ENCODE measurements around the gene CCNF. TPM values are rescaled to one million over a fixed set of nuclear protein-coding genes. Genes with fewer than 3 reads are reported as not detected.

CCNF gene
- polyA plus RNA-seq, 3 donors: 1.0 to 1.4 (median 1.4) TPM

DNA sequence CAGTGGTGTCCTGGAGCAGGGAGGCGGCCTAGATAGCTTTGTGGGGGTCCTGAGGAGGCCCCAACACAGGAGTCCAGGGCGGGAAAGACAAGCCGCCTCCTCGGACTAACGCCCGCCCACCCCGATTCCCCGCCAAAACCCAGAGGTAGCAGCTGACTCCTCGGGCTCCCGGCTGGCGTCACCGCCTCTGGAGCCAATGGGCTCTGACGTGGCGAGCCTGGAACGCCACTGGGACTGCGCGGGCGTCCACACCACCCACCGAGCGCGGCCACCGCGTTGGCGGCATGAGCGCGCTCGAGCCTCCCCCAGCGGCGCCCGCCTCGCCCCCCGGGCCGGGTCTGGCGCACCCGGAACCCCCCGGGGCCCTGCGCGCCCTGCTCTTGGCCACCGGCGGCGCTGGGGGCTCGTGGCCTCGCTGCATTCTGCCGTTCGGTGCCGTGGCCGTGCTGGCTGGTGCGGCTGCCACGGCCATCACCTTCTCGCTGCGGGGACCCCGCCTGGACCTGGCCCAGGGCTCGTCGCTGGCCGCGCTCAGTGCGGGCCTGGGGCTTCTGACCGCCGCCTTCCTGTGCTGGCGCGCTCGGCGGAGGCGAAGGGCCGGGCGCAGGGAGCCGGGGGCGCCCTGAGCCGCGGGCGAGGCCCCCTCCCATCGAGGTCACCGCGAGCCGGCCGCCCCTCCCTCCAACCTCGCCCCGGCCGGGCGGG is 38.4 kb downstream of the CCNF start:
- no peak overlapping the region for H3K27ac ChIP-seq (ENCODE audit: low read depth, low read length)

DNA sequence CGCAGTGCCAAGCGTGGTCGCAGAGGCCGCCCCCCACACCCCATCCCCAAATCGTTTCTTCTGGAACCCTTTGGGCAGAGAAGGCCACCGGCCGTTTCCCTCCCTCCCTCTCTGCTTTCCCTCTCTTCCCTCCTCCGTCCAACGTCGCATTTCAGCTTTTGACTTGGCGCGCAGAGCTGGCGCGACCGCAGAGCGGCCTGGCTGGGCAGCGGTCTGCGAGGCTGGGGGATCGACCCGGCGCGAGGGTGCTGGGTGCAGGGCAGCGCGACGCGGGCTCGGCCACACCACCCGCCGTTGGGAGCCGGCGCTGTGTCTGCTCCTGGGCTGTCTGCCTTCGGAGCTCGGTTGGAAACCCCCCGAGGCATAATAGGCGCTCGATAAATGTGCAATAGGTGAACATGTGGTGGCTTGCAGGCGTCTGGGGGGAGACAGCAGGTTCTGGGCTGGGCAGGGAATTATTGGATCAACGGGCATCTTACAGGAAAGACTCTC is 39.0 kb downstream of the CCNF start:
- WGBS, 3 donors: 0 to 3% (median 1%) methylated on average over 34 to 38 of the region's 38 CpGs
- H3K27ac ChIP-seq (ENCODE audit: low read depth, low read length): no peak overlapping the region

More for the DNA sequence above, 38.4 kb downstream of the CCNF start:
- WGBS, 3 donors: 1% methylated on average over 65 to 80 of the region's 80 CpGs

DNA sequence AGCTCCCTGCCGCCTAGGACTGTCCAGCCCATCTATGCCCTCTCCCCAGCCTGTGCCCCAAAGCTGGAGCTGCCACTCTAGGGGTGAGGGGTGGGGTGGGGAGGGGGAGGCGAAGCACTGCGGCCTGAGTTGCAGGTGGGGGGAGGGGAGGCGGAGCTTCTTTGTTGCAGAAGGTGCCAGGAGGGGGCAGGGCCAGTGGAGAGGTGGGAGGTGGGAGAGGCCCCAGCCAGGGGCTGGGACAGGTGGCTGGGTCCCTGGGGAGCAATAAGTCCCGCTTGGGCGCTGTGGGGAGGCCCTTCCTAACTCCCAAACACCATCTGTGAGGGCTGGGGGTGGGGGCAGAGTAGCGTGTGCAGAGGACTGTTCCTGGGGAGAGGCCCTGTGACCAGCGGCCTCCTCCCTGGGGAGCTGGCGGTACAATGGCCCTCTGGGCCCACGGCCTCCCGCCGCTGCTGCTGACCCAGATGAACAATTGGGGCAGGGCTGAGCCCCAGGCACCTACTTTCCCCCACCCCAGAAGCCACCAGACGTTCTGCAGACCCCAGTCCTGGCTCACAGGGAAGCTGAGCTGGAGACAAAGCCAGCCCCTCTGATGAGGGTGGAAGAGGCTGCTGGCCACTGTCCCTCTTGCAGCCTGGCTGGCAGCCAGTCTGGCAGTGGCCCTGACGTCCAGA is 39.6 kb downstream of the CCNF start:
- no peak overlapping the region for H3K27ac ChIP-seq (ENCODE audit: low read depth, low read length)
- WGBS, 3 donors: 10 to 32% (median 23%) methylated on average over 13 to 14 of the region's 14 CpGs

DNA sequence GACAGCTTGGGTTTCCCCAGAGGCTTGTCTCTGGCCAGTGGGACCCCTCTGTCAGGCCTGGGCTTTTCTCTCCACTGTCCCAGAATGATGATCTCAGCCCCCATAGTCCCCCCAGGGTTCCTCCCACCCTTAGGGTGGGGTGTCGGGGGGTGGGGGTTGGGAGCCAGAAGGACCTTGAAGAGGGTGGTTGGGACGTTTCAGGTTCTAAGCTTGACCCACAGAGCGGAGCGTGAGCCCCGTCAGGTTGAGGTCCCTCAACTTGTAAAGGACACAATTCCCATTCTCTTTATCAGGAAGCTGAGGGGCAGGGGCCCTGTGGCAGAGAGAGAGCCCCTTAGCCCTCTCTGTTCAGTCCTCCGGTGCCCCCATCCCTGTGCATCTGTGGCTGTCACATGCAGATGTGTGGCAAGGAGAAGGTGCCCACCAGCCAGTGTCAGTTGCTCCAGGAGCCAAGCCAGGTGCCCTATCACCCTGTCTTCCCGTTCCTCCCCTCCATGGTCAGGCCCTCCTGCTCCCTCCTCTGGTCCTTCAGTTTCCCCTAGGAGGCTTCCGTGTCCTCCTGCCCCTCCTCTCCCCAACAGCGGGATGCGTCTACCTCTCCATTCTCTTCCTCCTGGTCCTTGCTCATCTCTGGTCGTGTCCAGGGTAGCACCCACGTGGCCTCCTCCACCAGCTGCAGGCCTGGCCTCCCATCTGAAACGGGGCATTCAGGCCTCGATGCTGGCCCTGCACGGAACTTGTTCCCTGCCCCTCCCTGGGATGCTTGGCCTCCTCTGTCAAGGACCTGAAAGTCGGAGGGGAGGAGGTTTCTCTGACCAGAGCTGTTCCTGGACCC is 40.4 kb downstream of the CCNF start:
- 42 to 65% (median 56%) methylated on average over 16 of the region's 16 CpGs for WGBS, 3 donors
- no peak overlapping the region for H3K27ac ChIP-seq (ENCODE audit: low read depth, low read length)

DNA sequence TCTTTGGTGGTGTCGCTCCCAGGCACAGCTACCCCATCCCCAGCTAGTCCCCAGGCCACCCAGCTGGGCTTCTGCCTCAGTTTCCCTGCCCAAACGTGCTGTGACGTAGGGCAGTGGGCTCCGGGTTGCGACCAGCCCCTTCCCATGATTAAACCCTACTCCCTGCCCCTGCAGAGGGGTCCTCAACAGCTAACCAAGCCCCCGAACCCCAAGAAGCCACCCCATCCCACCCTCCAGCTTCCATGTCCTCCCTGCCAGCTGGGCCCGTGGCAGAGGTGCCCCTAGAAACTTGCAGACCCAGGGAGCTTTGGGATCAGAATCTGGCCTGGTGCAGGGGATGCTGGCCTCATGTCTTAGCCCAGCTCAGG is 41.0 kb downstream of the CCNF start:
- WGBS, 3 donors: 77 to 84% (median 81%) methylated on average over 7 of the region's 7 CpGs
- H3K27ac ChIP-seq (ENCODE audit: low read depth, low read length): no peak overlapping the region

DNA sequence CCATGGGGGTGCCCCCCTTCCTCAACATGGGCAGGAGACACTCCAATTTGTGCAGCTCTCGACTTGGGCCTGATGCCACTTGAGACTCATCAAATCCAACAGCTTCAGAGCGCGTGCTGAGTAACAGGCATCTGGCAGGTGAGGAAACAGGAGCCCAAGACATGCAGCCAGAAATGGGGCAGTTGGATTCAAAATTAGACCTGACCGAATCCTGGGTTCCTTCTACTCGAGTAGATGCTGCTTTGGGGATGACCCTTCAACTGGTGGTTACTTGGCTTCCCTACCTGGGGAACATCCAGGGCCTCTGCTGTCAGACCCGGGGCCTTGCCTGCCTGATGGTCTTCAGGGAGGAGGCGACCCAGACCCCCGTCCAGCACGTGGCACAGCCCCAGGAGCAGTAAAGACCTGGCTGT is 41.4 kb downstream of the CCNF start:
- H3K27ac ChIP-seq (ENCODE audit: low read depth, low read length): no peak overlapping the region
- WGBS, 3 donors: 32 to 51% (median 34%) methylated on average over 9 of the region's 9 CpGs

DNA sequence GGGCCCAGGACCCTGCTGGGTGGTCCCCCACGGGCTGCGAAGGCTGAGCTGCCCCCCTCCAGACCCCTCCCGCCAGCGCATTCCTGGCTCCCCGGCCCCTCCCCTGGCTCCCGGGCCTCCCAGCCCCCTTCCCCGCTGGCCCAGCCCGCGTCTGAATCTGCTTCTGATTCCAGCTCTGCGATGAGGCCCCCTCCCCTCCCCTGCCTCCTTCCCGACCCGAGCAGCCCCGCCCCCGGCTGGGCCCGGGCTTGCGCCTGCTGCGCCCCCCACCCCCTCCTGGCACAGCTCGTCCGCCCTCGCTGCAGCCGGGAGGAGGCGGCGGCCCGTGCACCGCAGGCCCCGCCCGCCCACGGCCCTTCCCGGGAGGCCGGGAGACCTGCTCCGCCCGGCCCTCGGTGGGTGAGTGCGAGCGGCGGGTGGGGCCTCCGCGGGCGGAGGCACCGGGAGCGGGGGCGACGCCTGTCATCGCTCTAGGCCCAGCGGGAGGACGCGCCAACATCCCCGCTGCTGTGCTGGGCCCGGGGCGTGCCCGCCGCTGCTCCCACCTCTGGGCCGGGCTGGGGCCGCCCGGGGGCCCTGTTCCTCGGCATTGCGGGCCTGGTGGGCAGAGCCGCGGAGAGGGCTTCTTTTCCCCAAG is 41.9 kb downstream of the CCNF start, which contains the start of gene NTN3:
Gene NTN3 (plus strand): TSS at position 282 of the 637 bp plus-strand sequence. CDS start 405 bp downstream, outside the sequence.
- H3K27ac ChIP-seq (ENCODE audit: low read depth, low read length): no peak within 1 kb of the TSS

DNA sequence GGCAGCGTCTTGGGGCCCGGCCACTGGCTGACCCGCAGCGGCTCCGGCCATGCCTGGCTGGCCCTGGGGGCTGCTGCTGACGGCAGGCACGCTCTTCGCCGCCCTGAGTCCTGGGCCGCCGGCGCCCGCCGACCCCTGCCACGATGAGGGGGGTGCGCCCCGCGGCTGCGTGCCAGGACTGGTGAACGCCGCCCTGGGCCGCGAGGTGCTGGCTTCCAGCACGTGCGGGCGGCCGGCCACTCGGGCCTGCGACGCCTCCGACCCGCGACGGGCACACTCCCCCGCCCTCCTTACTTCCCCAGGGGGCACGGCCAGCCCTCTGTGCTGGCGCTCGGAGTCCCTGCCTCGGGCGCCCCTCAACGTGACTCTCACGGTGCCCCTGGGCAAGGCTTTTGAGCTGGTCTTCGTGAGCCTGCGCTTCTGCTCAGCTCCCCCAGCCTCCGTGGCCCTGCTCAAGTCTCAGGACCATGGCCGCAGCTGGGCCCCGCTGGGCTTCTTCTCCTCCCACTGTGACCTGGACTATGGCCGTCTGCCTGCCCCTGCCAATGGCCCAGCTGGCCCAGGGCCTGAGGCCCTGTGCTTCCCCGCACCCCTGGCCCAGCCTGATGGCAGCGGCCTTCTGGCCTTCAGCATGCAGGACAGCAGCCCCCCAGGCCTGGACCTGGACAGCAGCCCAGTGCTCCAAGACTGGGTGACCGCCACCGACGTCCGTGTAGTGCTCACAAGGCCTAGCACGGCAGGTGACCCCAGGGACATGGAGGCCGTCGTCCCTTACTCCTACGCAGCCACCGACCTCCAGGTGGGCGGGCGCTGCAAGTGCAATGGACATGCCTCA is 42.6 kb downstream of the CCNF start:
- WGBS, 3 donors: 35 to 59% (median 46%) methylated on average over 42 to 61 of the region's 61 CpGs
- no peak overlapping the region for H3K27ac ChIP-seq (ENCODE audit: low read depth, low read length)

More for the DNA sequence above, 41.9 kb downstream of the CCNF start, which contains the start of gene NTN3:
- WGBS, 3 donors: 1 to 2% (median 1%) methylated on average over 49 to 58 of the region's 59 CpGs

DNA sequence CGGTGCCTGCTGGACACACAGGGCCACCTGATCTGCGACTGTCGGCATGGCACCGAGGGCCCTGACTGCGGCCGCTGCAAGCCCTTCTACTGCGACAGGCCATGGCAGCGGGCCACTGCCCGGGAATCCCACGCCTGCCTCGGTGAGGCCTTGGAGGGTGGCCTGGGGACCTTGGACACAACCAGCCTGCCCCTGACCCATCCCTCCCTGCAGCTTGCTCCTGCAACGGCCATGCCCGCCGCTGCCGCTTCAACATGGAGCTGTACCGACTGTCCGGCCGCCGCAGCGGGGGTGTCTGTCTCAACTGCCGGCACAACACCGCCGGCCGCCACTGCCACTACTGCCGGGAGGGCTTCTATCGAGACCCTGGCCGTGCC is 43.2 kb downstream of the CCNF start:
- no peak overlapping the region for H3K27ac ChIP-seq (ENCODE audit: low read depth, low read length)
- WGBS, 3 donors: 88 to 96% (median 94%) methylated on average over 22 to 27 of the region's 27 CpGs

DNA sequence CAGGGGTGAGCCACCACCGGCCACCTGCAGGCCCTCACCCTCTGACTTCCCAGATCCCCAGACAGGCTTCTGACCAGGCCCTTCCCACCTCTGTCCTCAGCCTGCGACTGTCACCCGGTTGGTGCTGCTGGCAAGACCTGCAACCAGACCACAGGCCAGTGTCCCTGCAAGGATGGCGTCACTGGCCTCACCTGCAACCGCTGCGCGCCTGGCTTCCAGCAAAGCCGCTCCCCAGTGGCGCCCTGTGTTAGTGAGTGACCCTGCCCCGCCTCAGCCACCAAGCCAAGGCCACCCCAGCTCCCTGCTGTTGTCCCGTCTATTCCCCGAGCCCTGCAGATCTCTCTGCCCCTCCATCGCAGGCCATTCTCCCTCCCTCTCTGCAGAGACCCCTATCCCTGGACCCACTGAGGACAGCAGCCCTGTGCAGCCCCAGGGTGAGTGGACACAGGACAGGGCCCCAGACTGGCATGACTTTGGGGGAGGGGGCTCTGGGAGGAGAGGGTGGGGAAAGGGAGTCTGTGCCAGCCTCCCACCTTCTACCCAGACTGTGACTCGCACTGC is 43.7 kb downstream of the CCNF start:
- H3K27ac ChIP-seq (ENCODE audit: low read depth, low read length): no peak overlapping the region
- 82 to 94% (median 86%) methylated on average over 12 to 14 of the region's 14 CpGs for WGBS, 3 donors

DNA sequence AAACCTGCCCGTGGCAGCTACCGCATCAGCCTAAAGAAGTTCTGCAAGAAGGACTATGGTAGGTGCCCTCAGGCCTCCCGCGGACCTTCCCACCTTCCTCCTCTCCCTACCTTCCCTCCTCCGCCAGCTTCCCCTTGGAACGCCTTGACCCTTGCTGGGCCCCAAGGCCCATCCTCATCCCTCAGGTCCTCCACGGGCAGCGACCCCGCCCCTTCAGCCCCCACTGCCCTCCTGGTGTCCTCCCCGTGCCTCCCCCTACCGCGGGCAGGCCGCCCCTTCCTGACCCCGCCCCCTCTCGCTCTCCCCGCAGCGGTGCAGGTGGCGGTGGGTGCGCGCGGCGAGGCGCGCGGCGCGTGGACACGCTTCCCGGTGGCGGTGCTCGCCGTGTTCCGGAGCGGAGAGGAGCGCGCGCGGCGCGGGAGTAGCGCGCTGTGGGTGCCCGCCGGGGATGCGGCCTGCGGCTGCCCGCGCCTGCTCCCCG is 44.2 kb downstream of the CCNF start:
- 4 to 8% (median 8%) methylated on average over 21 to 49 of the region's 49 CpGs for WGBS, 3 donors

DNA sequence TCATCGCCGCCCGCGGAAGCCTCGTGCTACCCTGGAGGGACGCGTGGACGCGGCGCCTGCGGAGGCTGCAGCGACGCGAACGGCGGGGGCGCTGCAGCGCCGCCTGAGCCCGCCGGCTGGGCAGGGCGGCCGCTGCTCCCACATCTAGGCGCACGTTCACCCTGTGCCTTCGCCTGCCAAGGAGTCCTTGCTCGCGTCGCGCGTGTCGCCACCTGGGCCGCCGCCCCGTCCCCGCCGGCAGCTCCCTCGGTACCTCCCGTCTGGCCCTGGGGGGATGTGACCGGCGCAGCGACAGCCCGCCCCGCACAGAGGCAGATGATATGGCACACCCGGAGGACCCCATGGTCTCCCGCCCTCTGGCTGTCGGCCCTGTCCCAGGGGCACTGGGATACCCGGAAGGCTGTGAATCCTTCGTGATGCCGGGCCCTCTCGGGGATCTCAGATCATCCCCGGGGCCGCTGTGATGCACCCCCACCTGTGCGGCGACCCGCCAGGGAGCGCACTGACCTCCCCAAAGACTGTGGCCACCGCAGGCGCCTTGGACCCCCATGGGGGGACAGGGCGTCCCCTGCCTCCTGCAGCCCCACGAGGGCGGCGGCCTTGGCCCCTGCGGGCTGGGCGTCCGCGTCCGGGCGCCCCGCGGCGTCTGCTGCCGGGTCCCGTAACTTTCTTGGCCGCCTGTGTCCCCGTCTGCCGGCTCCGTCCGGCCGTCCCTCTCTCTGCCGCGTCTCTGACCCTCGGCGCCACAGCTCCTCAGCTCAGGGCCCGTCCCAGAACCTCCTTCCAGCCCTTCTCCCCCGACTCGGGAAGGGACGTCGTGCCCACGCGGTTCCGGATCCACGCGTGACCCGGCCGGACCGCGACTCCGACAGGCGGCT is 45.0 kb downstream of the CCNF start:
- WGBS, 3 donors: 0 to 1% (median 0%) methylated on average over 74 to 100 of the region's 100 CpGs

More for the DNA sequence above, 44.2 kb downstream of the CCNF start:
- no peak overlapping the region for H3K27ac ChIP-seq (ENCODE audit: low read depth, low read length)

DNA sequence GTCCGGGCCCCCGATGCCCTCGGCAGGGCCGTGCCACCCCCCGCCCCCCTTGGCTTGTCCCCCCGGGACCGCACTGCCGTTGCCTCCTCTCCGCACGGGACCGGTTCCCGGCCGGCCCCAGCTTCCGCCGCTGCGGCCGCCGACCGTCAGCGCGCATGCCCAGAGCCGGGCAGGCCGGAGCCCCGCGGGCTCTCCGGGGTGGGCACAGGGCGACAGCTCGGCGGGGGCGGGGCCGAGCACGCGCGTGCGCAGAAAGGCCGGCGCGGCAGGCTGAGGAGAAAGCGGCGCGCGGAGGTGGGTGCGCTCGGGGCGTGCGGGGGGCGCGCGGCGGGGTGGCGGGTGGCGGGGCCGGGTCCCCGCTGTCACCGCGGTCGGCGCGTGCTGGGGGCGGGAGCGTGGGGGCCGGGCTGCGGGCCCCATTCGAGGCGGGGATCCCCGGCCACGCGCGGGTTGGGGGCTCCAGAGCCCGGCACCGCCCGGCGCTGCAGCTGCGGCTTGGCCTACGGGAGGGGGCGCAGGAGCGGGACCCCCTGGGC is 45.7 kb downstream of the CCNF start, which contains the start of gene TBC1D24:
Gene TBC1D24 (plus strand): TSS at position 251 of the 536 bp plus-strand sequence. CDS start 21,022 bp downstream, outside the sequence.
- WGBS, 3 donors: 0 to 1% (median 1%) methylated on average over 23 to 75 of the region's 77 CpGs
- peak within 1 kb of the TSS; percentile 11 for H3K27ac ChIP-seq (ENCODE audit: low read depth, low read length)

More for the DNA sequence above, 45.0 kb downstream of the CCNF start:
- peak overlapping the region; percentile 11 for H3K27ac ChIP-seq (ENCODE audit: low read depth, low read length)

DNA sequence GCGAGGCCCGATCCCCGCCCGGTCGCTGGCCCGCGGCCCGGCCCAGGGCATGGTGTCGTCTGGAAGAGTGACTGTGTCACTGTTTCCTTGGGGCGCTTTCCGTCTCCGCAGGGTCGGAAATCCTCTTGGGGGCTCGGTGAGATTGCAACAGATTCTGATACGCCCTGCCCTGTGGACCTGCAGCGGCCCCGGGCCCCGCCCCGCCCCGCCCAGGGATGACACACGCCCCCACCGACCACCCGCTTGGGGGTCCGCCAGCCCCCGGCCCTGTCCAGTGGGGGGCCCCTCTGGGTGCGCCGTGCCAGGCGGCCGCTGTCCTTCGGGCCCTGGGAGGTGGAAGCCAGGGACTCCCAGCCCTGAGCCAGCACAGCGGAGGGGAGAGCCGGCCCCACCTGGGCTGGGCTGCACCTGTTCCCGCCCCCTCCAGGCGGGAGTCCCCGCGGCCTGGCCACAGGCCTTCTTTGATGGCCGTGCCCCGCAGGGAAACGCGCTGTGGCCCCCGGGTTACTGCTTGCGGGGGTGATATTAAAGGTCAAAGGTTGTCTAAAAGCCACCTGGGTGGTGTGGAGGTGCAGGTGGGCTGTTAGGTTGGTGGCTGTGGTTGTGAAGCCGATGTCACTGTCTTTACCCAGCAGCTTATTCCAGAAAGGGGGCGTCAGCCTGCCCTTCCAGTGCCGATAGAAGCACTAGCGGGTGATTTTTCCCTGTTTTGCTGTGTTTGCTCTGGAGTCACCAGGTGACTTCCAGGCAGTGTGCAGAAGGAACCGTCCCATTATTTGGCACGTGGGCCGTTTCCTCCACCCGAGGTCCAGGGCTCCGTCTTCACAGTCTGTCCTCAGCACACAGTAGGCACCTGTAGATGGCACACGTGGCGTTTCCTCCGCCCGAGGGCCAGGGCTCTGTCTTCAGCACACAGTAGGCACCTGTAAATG is 46.4 kb downstream of the CCNF start:
- no peak overlapping the region for H3K27ac ChIP-seq (ENCODE audit: low read depth, low read length)
- WGBS, 3 donors: 5 to 14% (median 11%) methylated on average over 51 to 55 of the region's 55 CpGs

DNA sequence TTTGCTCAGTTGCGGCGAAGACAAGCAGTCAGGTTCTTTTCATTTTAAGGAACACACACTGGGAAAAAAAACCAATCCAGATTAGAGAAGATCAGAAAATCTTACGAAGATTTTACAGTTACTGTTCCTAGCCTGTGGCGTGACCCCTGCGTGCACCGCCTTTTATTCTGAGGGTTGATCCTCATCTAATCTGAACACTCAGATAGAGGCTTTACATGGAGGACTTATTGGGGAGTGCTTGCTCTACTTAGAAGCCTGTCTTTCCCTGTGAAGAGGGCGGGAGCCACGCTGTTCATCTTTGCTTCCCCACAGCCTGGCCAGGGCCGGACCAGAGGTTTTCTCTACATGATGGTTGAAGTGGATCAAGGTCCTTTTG is 47.1 kb downstream of the CCNF start:
- H3K27ac ChIP-seq (ENCODE audit: low read depth, low read length): no peak overlapping the region

More for the DNA sequence above, 47.1 kb downstream of the CCNF start:
- 50 to 94% (median 91%) methylated on average over 9 of the region's 9 CpGs for WGBS, 3 donors

Data from adipose tissue (tissue), 3 donors.